ENCODE data around the gene FAM204A.

FAM204A gene

GRCh38 chr10:118341791-118342637 is at the start of gene FAM204A:
TSS of gene FAM204A (minus strand) at chr10:118342324. CDS start at chr10:118336415, 5,909 bp downstream.
- peak; percentile 97 for DNase-seq

GRCh38 chr10:118383699-118384098 is 41.6 kb upstream of the FAM204A start:
- no peak for DNase-seq

GRCh38 chr10:118383063-118383689 is 41.1 kb upstream of the FAM204A start:
- no peak for DNase-seq

DNA sequence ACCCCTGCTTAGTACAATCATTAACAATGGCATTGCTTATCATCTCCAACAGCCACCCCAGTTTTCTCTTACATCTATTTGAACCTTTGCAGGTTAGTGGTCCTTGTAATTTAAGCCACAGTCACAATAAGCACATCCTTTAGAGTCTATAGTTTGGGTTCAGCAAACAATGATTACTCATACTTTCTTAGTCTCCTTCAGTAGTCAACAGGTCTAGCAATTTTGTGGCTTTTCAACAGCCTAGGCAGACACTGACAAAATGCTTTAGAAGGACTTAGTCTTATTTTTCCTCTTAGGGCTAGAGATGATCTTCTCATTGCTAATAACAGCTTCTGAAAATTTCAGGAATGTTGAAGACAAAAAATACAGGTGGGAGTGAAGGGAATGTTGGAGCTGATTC is 32.3 kb upstream of the FAM204A start:
- DNase-seq, result no peak

GRCh38 chr10:118373786-118374185 is 31.7 kb upstream of the FAM204A start:
- no peak for DNase-seq

DNA sequence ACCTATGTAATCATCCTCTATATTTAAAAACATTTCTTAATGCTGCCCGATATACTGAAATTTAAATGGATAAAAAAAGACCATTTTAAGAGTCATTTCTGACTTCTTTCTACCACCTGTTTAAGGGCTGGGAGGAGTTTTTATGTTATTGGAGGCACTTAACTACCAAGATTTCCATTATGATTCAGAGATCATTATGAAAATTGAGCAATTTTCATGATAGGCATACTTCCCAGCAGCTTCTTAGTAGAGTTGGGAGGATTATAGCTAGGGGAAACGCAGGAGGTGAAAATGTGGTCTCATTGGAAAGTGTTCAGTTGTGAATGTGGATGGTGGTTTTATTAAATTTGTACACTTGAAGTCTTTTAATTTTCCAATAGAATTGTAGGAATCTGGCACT is 28.4 kb upstream of the FAM204A start:
- no peak for DNase-seq

- DNase-seq, result no peak
Observed at GRCh38 chr10:118369641-118370205, 27.6 kb upstream of the FAM204A start.

DNA sequence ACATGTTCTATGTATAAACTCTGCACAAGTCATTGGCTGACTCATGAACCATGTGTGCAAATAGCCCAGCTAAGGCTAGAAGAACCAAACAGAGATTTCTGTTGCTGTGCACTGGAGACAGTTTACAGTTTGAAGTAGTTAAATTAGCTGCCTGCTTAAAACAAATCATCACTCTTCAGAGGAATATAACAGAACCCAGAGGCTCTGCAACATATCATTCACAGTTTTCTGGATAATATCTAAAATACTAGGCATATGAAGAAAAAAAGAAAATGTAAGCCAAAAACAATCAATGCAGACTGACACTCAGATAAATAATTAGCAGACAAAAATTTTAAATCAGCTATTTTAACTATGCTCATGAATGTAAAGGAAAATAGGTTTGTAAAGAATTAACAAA is 23.6 kb upstream of the FAM204A start:
- DNase-seq, result no peak

DNA sequence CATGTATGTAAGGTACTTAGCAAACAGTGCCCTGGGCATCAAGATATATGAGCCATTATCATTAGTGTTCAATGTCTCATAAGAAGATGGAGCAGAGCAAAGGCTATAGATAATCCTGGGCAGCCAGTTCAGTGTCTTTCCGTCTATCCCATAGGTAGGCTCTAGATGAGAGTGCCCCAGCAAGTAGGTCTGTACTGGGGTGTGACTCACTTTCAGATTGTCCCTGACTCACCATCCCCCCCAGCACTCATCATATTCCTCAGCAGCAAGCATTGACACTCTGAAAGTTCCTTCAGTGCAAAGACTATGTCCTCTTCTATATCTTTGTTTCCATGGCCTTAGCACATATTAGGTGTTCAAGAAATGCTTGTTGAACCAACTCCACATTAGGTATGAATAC is 20.0 kb upstream of the FAM204A start:
- no peak for DNase-seq

GRCh38 chr10:118358327-118358726 is 16.2 kb upstream of the FAM204A start:
- DNase-seq, result no peak

- DNase-seq, result no peak
Observed at GRCh38 chr10:118357841-118358240, 15.7 kb upstream of the FAM204A start.

GRCh38 chr10:118356628-118357027 is 14.5 kb upstream of the FAM204A start:
- DNase-seq, result no peak

GRCh38 chr10:118355234-118355633 is 13.1 kb upstream of the FAM204A start:
- DNase-seq, result no peak

DNA sequence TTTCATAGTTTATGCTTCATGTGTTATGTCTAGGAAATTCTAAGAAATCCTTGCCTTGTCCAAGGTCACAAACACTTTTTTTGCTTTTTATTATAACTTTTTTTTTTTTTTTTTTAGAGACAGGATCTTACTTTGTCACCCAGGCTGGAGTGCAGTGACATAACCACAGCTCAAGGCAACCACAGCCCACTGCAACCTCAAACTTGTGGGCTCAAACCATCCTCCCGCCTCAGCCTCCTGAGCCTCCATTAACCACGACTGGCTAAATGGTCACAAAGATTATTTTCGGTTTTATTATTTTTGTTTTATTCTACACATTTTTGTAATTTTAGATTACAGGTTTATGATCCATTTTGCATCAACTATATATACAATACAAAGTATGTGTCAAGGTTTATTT is 7.1 kb upstream of the FAM204A start:
- no peak for DNase-seq

- no peak for DNase-seq
Observed at GRCh38 chr10:118343549-118343948, 1.4 kb upstream of the FAM204A start.

- DNase-seq, result no peak
Observed at GRCh38 chr10:118343115-118343514, 991 bp upstream of the FAM204A start.

DNA sequence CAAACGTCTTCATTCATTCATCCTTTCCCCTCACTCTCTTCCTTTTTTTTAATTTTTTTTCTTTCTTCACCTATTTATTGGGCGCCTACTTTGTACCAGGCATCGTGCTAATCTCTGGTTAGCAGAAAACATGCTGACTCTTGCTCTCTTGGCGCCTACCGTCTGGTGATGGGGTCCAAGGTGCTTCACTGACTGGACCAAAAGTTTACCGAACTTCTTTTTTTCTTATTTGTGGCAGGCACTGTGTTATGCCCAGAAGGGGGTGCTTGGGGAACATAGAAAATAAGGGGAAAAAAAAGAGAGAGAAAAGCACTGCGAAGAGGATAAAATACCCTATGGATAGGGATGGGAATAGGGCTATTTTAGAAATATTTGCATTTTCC is 505 bp upstream of the FAM204A start:
- DNase-seq, result no peak

DNA sequence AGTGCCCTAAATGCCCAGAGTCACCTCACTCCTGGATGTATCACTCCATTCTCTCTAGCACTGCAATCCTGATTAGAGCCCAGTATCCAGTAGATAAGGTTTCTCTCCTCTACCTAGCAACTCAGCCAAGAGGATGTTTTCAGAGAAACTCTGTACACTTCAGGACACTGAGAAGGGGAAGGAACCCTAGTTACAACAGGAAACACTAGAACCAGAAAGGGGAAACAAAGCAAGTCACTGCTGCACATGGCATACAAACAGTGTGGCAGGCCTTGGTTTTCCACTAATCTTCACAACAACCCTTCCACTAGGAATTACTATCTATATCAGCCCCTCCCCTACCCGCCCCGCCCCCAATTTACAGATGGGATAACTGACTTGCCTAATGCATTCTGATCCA is 1.6 kb downstream of the FAM204A start:
- DNase-seq, result no peak

- no peak for DNase-seq
Observed at GRCh38 chr10:118339111-118339510, 3.0 kb downstream of the FAM204A start.

- DNase-seq, result no peak
Observed at GRCh38 chr10:118337356-118337755, 4.8 kb downstream of the FAM204A start.

DNA sequence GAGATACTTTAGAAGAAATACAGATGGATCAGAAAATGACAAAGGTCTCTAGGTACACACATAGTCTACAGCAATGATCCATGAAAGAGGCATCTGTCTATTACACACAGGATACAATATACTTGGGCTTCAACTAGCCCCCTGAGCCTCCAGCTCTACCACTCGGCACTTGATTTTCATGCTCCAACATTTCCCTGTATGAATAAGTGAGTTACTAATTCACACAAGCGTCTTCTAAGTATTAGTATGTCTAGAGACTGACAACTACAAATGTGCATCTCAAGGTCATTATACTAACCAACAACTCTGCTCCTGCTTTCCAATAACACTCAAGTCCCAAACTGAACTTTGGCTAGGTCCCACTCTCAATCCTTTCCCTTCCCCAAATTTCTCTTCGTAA is 8.3 kb downstream of the FAM204A start:
- DNase-seq, result no peak

GRCh38 chr10:118332948-118333710 is 9.0 kb downstream of the FAM204A start:
- no peak for DNase-seq

DNA sequence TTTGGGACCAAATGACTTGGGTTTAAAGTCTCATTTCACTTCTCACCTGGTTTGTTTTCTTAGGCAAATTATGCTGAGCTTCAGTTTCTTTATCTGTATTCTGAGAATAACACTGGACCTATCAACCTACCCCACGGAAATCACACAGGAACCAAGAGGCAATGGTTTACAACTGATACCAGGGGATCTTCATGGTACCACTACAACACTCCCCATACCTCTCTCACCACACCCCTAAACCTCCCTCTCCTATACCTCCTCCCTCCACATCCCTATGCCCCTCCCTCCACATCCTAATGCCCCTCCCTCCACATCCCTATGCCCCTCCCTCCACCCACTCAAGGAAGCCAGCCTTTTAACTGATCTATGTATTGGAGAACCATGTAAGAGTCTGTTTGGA is 9.9 kb downstream of the FAM204A start:
- no peak for DNase-seq
